HL-60 (cell line): Measurements from ENCODE around the gene ROBO1.

ENCODE experiments used
- POLR2AphosphoS5 ChIP-seq: IDR thresholded peaks from 2 replicates; pipeline ENCODE4 v1.6.1; 2012; ENCODE audit warnings: low read depth
- TF ChIP-seq, protein P1 (sequence below): IDR thresholded peaks from one replicate; pipeline ENCODE4 v1.5.1; 2011; ENCODE audit warnings: low read length, control low read depth, inconsistent platforms; ENCODE audit not compliant: insufficient read depth
- TF ChIP-seq, protein P2 (sequence below): IDR thresholded peaks from 2 replicates; pipeline ENCODE4 v1.6.1; 2012; ENCODE audit warnings: low read depth; ENCODE audit not compliant: insufficient replicate concordance

DNA sequence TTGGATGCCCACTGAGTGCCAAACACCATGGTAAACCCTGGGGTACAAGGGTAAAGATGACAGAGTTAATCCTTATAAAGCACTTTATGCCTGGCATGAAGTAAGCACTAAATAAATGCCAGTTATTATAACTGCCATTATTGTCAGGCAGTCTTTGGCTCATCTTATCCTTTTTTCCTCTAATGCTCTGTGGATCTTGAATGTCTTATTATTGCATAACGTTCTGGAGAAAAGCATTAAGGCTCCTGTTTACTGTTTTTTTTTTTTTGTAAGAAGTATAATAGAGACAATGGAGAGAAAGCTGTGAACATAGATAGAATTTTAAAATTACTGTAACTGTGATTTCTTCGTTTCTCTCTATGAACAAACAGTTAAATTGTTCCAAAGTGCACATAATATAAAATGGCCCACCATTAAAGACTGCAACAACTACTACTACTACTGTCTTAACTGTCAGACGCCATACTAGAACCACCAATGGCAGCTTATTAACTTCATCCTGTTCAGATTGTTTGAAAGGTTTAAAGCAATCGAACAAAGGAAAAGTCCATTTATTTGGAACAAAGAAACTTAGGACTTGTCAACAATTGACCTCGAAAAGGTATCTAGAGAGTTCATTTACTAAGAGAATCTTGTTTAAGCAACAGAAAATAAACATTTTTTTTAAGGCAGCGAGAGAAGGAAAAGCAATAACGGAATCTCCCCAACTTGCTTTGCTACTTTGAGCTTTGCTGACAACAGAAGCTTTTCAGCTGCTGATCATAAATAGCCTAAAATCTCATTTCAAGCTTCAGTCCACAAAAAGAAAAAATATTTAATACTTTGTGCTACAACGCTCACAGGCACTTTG lies 520.7 kb downstream of the ROBO1 start:
- TF ChIP-seq, protein P1, sequence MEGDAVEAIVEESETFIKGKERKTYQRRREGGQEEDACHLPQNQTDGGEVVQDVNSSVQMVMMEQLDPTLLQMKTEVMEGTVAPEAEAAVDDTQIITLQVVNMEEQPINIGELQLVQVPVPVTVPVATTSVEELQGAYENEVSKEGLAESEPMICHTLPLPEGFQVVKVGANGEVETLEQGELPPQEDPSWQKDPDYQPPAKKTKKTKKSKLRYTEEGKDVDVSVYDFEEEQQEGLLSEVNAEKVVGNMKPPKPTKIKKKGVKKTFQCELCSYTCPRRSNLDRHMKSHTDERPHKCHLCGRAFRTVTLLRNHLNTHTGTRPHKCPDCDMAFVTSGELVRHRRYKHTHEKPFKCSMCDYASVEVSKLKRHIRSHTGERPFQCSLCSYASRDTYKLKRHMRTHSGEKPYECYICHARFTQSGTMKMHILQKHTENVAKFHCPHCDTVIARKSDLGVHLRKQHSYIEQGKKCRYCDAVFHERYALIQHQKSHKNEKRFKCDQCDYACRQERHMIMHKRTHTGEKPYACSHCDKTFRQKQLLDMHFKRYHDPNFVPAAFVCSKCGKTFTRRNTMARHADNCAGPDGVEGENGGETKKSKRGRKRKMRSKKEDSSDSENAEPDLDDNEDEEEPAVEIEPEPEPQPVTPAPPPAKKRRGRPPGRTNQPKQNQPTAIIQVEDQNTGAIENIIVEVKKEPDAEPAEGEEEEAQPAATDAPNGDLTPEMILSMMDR, result no peak
- TF ChIP-seq, protein P2, sequence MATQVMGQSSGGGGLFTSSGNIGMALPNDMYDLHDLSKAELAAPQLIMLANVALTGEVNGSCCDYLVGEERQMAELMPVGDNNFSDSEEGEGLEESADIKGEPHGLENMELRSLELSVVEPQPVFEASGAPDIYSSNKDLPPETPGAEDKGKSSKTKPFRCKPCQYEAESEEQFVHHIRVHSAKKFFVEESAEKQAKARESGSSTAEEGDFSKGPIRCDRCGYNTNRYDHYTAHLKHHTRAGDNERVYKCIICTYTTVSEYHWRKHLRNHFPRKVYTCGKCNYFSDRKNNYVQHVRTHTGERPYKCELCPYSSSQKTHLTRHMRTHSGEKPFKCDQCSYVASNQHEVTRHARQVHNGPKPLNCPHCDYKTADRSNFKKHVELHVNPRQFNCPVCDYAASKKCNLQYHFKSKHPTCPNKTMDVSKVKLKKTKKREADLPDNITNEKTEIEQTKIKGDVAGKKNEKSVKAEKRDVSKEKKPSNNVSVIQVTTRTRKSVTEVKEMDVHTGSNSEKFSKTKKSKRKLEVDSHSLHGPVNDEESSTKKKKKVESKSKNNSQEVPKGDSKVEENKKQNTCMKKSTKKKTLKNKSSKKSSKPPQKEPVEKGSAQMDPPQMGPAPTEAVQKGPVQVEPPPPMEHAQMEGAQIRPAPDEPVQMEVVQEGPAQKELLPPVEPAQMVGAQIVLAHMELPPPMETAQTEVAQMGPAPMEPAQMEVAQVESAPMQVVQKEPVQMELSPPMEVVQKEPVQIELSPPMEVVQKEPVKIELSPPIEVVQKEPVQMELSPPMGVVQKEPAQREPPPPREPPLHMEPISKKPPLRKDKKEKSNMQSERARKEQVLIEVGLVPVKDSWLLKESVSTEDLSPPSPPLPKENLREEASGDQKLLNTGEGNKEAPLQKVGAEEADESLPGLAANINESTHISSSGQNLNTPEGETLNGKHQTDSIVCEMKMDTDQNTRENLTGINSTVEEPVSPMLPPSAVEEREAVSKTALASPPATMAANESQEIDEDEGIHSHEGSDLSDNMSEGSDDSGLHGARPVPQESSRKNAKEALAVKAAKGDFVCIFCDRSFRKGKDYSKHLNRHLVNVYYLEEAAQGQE, result no peak
- TF ChIP-seq POLR2AphosphoS5, result no peak
